ENCODE results near the gene APOL1.

GRCh38 chr22:36239150-36239400 lies 13.9 kb upstream of the APOL1 start:
- TF ChIP-seq CTCF (IDR thresholded peaks at IDR 0.05) (no peak), POLR2A (IDR thresholded peaks at IDR 0.05) (no peak)

Measured in prostate gland (tissue), 2 donors.